ENCODE data around the gene CHRNA4.

CHRNA4 gene

GRCh38 chr20:63321148-63321831 lies 39.9 kb downstream of the CHRNA4 start:
- H3K4me3 ChIP-seq (ENCODE audit: insufficient read length, low read depth) = no peak overlapping the region
- H3K9me3 ChIP-seq (ENCODE audit: insufficient read depth, low read length) = no peaks in the 10 kb centered on the region
- H3K4me1 ChIP-seq (ENCODE audit: insufficient read depth, insufficient read length) = peaks cover 9% of the 10 kb centered on the region
- H3K36me3 ChIP-seq (ENCODE audit: insufficient read depth, insufficient read length, low read length) = no peaks in the 10 kb centered on the region
- no peak overlapping the region for H3K9ac ChIP-seq (ENCODE audit: insufficient read length, low read depth)
- no peak for DNase-seq (ENCODE audit: low read depth, low spot score)
- TF ChIP-seq ZNF274 (IDR thresholded peaks at IDR 0.05; ENCODE audit: low read depth, low read length) = no peak
- no peak for TF ChIP-seq YY1 (IDR thresholded peaks at IDR 0.05; ENCODE audit: insufficient read depth, insufficient read length)
- no peak for TF ChIP-seq SUZ12 (IDR thresholded peaks at IDR 0.05; ENCODE audit: extremely low read depth, insufficient read depth, insufficient read length)
- no peaks in the 10 kb centered on the region for H3K27me3 ChIP-seq (ENCODE audit: insufficient read depth, insufficient read length)

- DNase-seq (ENCODE audit: low read depth, low spot score) = no peak
- no peaks in the 10 kb centered on the region for H3K27me3 ChIP-seq (ENCODE audit: insufficient read depth, insufficient read length)
- H3K9ac ChIP-seq (ENCODE audit: insufficient read length, low read depth) = no peak overlapping the region
- H3K36me3 ChIP-seq (ENCODE audit: insufficient read depth, insufficient read length, low read length) = no peaks in the 10 kb centered on the region
- TF ChIP-seq SUZ12 (IDR thresholded peaks at IDR 0.05; ENCODE audit: extremely low read depth, insufficient read depth, insufficient read length) (no peak), ZNF274 (IDR thresholded peaks at IDR 0.05; ENCODE audit: low read depth, low read length) (no peak), YY1 (IDR thresholded peaks at IDR 0.05; ENCODE audit: insufficient read depth, insufficient read length) (no peak)
- H3K4me3 ChIP-seq (ENCODE audit: insufficient read length, low read depth) = no peak overlapping the region
- peaks cover 8% of the 10 kb centered on the region for H3K4me1 ChIP-seq (ENCODE audit: insufficient read depth, insufficient read length)
- H3K9me3 ChIP-seq (ENCODE audit: insufficient read depth, low read length) = no peaks in the 10 kb centered on the region
These were observed 40.5 kb downstream of the CHRNA4 start for GRCh38 chr20:63320616-63321147.

- DNase-seq (ENCODE audit: low read depth, low spot score) = no peak
- no peaks in the 10 kb centered on the region for H3K36me3 ChIP-seq (ENCODE audit: insufficient read depth, insufficient read length, low read length)
- no peaks in the 10 kb centered on the region for H3K27me3 ChIP-seq (ENCODE audit: insufficient read depth, insufficient read length)
- H3K4me3 ChIP-seq (ENCODE audit: insufficient read length, low read depth) = no peak overlapping the region
- no peak overlapping the region for H3K9ac ChIP-seq (ENCODE audit: insufficient read length, low read depth)
- TF ChIP-seq YY1 (IDR thresholded peaks at IDR 0.05; ENCODE audit: insufficient read depth, insufficient read length) = no peak
- no peak for TF ChIP-seq ZNF274 (IDR thresholded peaks at IDR 0.05; ENCODE audit: low read depth, low read length)
- TF ChIP-seq SUZ12 (IDR thresholded peaks at IDR 0.05; ENCODE audit: extremely low read depth, insufficient read depth, insufficient read length) = no peak
- H3K4me1 ChIP-seq (ENCODE audit: insufficient read depth, insufficient read length) = peaks cover 11% of the 10 kb centered on the region
- H3K9me3 ChIP-seq (ENCODE audit: insufficient read depth, low read length) = no peaks in the 10 kb centered on the region
These were observed 41.1 kb downstream of the CHRNA4 start for GRCh38 chr20:63320041-63320511.

GRCh38 chr20:63319164-63320040 lies 41.7 kb downstream of the CHRNA4 start:
- peaks cover 3% of the 10 kb centered on the region for H3K36me3 ChIP-seq (ENCODE audit: insufficient read depth, insufficient read length, low read length)
- H3K4me3 ChIP-seq (ENCODE audit: insufficient read length, low read depth) = no peak overlapping the region
- H3K9ac ChIP-seq (ENCODE audit: insufficient read length, low read depth) = no peak overlapping the region
- H3K27me3 ChIP-seq (ENCODE audit: insufficient read depth, insufficient read length) = no peaks in the 10 kb centered on the region
- H3K4me1 ChIP-seq (ENCODE audit: insufficient read depth, insufficient read length) = peaks cover 12% of the 10 kb centered on the region
- no peak for TF ChIP-seq SUZ12 (IDR thresholded peaks at IDR 0.05; ENCODE audit: extremely low read depth, insufficient read depth, insufficient read length)
- TF ChIP-seq ZNF274 (IDR thresholded peaks at IDR 0.05; ENCODE audit: low read depth, low read length) = no peak
- TF ChIP-seq YY1 (IDR thresholded peaks at IDR 0.05; ENCODE audit: insufficient read depth, insufficient read length) = no peak
- no peak for DNase-seq (ENCODE audit: low read depth, low spot score)
- no peaks in the 10 kb centered on the region for H3K9me3 ChIP-seq (ENCODE audit: insufficient read depth, low read length)

GRCh38 chr20:63318391-63319163 lies 42.6 kb downstream of the CHRNA4 start:
- Histone ChIP-seq H3K4me3 (ENCODE audit: insufficient read length, low read depth) (no peak overlapping the region), H3K4me1 (ENCODE audit: insufficient read depth, insufficient read length) (peaks cover 12% of the 10 kb centered on the region), H3K27me3 (ENCODE audit: insufficient read depth, insufficient read length) (no peaks in the 10 kb centered on the region), H3K9me3 (ENCODE audit: insufficient read depth, low read length) (no peaks in the 10 kb centered on the region), H3K9ac (ENCODE audit: insufficient read length, low read depth) (no peak overlapping the region), H3K36me3 (ENCODE audit: insufficient read depth, insufficient read length, low read length) (peaks cover 8% of the 10 kb centered on the region)
- no peak for TF ChIP-seq ZNF274 (IDR thresholded peaks at IDR 0.05; ENCODE audit: low read depth, low read length)
- no peak for TF ChIP-seq YY1 (IDR thresholded peaks at IDR 0.05; ENCODE audit: insufficient read depth, insufficient read length)
- no peak for TF ChIP-seq SUZ12 (IDR thresholded peaks at IDR 0.05; ENCODE audit: extremely low read depth, insufficient read depth, insufficient read length)
- DNase-seq (ENCODE audit: low read depth, low spot score) = no peak

GRCh38 chr20:63317601-63318291 lies 43.4 kb downstream of the CHRNA4 start:
- Histone ChIP-seq H3K36me3 (ENCODE audit: insufficient read depth, insufficient read length, low read length) (peaks cover 8% of the 10 kb centered on the region), H3K4me1 (ENCODE audit: insufficient read depth, insufficient read length) (peaks cover 12% of the 10 kb centered on the region)
- no peak for TF ChIP-seq SUZ12 (IDR thresholded peaks at IDR 0.05; ENCODE audit: extremely low read depth, insufficient read depth, insufficient read length)

More at GRCh38 chr20:63317601-63318291, 43.4 kb downstream of the CHRNA4 start:
- no peak for DNase-seq (ENCODE audit: low read depth, low spot score)
- Histone ChIP-seq H3K27me3 (ENCODE audit: insufficient read depth, insufficient read length) (no peaks in the 10 kb centered on the region), H3K9me3 (ENCODE audit: insufficient read depth, low read length) (no peaks in the 10 kb centered on the region), H3K4me3 (ENCODE audit: insufficient read length, low read depth) (no peak overlapping the region), H3K9ac (ENCODE audit: insufficient read length, low read depth) (no peak overlapping the region)

Data from NT2/D1 (cell line).